Limb (tissue), 2 donors: ENCODE measurements around the gene ELMO3.

Experiments used
- DNase-seq, 2 donors: peaks; one replicate each; pipeline ENCODE4 v3.0.0-alpha.2; 2016; ENCODE audit errors: extremely low spot score in 2 of 2

The ELMO3 gene

DNA sequence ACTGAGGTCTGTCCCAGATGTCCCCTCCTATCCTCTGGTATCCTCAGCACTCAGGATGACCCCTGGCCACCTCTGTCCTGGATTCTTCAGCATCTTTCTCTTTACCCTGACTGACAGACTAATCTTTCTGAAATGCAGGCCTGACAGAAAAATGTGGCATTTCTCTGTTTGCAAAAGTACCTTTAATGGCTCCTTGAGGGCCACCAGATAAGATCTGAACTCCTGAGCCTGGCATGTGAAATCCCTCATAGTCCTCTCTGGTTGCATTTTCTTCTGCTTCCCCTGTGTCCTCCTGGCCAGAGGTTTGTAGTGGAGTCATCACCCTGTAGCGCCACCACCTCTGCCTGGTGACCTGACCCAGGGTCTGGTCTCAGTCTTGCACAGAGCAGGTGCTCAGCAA lies 2.0 kb upstream of the ELMO3 start:
- DNase-seq = no peak

DNA sequence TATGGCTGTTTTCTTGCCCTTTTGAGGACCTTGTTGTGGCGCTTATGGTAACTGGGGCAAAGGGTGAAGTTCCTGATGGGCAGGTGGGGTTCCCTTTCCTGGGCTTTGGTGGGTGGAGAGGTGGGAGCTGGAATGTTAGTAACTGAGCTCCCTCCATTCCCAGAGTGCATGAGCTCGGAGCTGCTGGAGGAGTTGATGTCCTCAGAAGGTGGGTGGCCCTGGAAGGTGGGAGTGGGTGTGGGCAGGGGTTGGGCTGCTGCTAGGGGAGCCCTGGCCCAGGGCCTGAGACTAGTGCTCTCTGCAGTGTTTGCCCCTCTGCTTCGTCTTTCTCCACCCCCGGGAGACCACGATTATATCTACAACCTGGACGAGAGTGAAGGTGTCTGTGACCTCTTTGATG lies 1.2 kb upstream of the ELMO3 start:
- DNase-seq = no peak

DNA sequence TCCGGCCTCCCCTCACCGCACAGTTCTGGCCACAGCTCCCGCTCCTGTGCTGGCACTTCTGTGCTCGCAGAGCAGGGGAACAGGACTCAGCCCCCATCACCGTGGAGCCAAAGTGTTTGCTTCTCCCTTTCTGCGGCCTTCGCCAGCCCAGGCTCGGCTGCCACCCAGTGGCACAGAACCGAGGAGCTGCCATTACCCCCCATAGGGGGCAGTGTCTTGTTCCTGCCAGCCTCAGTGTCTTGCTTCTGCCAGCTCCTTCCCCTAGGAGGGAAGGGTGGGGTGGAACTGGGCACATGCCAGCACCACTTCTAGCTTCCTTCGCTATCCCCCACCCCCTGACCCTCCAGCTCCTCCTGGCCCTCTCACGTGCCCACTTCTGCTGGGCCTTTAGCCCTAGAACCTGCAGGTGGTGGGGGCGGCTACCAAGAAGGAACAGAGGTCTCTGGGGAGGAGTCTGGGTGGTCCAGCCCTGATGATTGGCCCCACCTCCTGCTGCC lies 645 bp upstream of the ELMO3 start:
- no peak for DNase-seq

DNA sequence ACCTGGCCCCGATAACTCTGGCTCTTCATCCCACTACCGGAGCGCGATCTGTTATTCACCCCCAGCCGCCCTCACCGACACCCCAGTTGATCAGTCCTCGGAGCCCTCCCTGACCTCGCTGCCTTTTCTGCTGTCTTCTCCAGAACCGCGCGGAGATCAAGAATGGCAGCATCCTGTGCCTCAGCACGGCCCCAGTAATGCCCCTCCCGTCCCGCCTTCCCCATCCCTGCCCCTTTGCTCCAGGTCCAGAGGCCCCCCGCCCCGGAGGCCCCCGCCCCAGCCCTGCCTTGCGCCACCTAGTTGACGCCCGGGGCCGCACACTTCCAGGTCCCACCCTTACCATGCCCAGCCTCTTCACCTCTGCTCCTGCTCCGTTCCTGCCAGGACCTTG lies 872 bp downstream of the ELMO3 start:
- DNase-seq = no peak

DNA sequence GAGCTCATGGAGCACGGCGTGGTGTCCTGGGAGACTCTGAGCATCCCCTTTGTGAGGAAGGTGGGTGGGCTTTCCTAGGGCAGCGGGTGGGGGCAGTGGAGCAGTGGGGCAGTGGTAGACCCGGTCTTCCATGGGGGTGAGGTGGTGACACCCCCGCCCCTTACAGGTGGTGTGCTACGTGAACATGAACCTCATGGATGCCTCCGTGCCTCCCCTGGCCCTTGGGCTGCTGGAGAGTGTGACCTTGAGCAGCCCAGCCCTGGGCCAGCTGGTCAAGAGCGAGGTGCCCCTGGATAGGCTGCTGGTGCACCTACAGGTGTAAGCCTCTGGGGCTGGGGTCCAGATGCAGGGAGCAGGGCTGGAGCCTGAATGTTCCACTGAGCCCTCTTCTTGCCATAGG lies 1.6 kb downstream of the ELMO3 start:
- DNase-seq = no peak

DNA sequence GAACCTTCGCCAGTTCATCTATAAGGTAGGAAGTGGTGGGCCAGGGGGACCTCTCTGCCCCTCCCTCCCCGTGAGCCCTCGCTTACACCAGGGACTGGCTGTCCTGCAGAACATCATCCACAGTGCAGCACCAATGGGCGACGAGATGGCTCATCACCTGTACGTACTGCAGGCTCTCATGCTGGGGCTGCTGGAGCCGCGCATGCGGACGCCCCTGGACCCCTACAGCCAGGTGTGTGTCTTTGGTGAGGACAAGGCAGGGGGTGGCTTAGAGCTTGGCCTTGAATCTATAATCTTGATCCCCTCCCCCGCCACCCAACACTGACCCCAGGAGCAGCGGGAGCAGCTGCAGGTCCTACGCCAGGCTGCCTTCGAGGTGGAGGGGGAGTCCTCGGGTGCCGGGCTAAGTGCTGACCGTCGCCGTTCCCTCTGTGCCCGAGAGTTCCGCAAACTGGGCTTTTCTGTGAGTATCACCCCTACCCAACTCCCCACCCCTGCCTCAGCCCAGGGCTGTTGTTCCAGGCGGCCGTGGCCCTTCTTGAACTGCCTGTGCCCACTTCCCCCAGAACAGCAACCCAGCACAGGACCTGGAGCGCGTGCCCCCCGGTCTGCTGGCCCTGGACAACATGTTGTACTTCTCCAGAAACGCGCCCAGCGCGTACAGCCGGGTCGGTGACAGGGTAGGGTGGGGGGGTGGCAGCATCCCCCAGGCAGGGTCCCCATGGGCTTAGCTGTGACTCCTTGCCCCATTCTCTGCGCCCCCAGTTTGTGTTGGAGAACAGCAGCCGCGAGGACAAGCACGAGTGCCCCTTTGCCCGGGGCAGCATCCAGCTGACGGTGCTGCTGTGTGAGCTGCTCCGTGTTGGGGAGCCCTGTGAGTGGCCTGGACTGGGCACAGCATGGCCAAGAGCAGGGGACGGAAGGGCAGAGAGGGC lies 2.7 kb downstream of the ELMO3 start:
- DNase-seq = no peak

DNA sequence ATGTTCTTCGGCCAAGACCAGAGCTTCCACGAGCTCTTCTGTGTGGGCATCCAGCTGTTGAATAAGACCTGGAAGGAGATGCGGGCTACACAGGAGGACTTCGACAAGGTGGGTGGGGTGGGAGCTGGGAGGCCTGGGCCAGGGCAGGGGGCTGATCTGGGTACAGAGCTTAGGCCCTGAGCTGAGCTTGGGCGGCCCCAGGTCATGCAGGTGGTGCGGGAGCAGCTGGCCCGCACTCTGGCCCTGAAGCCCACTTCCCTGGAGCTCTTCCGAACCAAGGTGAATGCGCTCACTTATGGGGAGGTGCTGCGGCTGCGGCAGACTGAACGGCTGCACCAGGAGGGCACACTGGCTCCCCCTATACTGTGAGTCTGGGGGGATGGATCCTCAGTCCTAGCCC lies 3.5 kb downstream of the ELMO3 start:
- DNase-seq = no peak

DNA sequence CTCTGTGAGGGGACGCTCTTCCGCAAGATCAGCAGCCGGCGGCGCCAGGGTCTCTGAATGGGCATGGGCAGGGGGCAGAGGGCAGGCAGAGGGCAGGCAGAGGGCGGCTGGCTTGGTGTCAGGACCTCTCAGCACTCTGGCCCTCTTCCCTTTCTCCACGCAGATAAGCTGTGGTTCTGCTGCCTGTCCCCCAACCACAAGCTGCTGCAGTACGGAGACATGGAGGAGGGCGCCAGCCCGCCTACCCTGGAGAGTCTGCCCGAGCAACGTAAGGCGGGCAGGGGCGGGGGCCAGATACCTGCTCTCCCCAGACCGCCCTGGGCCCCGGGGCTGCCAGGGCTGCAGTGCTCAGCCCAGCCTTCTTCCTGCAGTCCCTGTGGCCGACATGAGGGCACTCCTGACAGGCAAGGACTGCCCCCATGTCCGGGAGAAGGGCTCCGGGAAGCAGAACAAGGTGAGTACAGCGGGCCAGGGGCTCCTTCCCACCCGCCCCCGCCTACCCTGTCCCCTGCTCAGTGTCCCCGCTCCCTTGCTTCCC lies 4.1 kb downstream of the ELMO3 start:
- DNase-seq = no peak

DNA sequence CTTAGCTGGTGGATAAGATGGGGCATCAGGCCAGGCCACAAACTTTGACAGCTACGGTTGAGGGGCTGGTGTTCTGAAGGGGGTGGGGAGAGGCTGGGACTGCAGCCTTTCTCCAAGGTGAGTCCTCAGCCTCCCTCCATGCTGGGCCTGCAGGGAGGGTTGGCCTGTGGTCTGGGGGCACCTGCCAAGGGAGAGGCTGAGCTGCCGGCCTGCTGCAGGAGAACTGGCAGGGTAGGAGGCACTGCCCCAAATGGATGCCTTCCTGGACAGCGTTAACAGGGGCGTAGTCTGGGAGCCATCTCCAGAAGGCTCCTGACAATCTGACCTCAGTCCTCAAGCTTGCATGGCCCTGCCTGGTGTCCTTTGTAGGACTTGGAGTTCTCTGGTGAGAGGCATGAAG lies 5.1 kb downstream of the ELMO3 start:
- no peak for DNase-seq

DNA sequence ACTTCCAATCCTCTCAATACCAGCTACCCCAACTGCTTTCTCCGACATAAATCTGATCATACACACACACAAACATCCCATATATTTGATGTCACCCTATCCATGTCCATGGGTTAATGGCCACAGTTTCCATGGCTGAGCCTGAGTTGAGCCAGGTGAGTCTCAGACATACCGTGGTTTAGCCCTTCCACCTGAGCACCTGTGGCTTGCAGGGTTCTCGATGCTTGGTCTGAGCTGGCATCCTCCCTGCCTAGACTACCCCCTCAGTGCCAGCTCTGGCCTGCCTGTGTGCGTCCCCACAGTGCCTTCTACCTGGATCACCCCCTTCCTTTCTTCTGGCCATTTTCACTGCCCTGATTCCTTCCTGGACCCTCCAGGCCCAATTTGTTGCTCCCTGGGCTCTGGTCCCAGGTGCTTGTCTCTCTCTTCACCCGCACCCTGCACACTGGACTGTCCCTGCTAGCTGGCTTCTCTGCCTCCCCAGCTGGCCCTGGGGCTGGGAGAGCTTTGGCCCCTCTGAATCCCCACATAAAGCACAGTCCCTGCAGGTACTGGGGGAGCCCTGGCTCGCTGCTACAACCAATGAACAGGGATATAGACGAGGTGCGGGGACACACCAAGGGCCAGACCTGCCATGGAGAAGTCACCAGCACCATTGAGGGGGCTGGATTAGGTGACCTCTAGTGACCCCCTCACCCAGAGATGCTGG lies 7.4 kb downstream of the ELMO3 start:
- no peak for DNase-seq

DNA sequence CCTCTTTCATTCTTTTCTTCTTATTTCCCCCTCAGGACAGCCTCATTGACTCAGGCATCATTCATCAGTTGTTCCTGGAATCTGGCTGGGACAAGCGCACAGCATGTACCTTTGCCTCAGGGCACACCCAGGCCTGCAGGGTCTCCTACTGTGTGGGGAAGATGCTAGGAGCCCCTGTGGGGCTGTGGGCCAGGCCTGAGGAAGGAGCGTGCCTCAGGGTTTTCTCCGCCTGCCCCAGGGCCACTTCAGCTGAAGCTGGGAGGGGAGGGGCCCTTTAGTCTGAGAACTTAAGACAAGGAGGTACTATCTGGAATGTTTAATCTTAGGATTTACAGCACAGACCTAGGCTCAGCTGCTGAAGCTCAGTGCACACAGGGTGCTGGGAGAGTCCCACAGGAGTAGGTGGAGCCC lies 7.9 kb downstream of the ELMO3 start:
- DNase-seq = no peak

DNA sequence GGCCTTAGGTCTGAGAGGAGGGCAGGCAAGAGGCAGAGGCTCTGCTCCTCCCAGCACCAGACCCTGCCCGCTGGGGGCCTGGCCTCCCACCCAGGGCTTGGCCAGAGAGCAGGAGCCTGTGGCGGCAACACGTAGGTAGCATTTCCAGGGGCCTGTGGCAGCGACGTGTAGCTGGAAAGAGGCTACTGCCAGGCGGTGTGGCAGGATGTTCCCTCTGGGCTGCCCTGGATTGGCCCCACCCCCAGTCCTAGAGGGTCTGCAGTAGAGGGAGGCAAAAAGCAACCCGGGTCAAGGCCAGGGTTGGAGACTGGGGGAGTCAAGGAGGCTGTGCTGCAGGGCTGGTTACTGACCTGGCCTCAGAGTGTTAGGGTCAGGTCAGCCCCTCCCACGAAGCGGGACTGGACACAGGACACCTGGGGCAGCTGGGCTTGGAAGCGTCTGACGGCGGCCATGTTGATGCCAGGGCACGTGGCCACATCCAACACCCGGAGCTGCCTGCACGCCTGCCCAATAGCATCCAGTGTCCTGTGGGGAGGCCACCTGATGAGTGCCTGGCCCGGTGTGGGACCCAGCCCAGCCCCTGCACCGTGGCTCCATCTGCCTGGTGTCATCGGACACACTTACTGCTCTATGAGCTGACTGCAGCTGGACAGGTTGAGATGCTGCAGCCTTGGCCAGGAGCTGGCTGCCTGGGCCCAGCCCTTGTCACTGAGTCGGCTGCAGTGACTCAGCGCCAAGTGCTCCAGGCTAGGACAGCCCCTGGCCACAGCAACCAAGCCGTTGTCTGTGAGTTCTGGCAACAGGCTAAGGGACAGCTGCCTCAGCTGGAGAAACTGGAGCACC lies 8.5 kb downstream of the ELMO3 start:
- no peak for DNase-seq

DNA sequence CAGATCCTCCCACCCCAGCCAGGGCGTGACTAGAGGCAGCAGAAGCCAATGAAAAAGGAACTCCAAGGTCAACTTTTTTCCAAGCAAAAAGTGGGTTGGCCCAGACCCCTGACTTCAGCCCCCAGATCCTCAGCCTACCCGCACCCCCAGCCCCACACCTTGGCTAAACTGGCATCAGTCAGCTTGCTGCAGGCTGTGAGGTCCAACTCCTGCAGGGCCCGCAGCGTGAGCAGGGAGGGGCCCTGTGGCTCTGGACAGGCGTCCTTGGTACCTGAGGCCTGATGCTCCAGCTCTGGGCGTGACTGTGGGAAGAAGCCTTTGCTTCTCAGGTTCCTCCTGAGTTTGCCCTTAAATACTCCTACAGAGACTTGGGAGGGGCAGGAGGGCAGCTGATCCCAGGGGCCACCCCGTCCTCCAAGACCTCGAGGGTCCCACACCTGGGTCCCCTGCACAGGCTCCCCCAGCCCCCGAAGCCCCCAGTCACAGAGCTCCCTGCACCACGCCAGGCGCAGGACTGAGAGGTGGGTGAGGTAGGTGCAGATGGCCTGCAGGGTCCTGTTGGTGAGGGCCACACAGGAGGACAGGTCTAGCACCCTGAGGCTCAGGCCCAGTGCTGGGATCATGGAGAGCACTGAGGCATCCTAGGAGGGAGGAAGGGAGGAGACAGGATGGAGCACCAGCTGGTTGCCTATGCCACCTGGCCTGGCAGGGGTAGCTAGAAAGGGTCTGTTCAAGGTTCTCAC lies 9.4 kb downstream of the ELMO3 start:
- DNase-seq = no peak

DNA sequence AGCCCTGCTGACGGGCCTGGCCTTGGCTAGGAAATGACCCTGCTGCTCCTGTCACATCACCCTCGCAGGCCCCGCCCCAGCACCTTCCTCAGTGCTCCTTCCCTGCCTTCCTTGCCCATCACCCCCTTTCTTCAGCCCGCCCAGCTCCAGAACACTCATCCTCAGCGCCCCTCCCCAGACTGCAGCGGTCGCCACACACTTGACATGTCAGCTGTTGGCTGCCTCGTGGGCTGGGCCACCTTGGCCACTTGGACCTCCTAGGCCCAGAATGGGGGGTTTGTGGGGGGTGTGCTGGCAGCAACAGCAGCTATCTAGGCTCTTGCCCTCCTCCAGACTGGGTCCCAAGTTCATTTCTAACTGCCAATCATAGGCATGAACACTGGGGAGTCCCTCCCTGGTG lies 10.6 kb downstream of the ELMO3 start:
- DNase-seq = no peak

DNA sequence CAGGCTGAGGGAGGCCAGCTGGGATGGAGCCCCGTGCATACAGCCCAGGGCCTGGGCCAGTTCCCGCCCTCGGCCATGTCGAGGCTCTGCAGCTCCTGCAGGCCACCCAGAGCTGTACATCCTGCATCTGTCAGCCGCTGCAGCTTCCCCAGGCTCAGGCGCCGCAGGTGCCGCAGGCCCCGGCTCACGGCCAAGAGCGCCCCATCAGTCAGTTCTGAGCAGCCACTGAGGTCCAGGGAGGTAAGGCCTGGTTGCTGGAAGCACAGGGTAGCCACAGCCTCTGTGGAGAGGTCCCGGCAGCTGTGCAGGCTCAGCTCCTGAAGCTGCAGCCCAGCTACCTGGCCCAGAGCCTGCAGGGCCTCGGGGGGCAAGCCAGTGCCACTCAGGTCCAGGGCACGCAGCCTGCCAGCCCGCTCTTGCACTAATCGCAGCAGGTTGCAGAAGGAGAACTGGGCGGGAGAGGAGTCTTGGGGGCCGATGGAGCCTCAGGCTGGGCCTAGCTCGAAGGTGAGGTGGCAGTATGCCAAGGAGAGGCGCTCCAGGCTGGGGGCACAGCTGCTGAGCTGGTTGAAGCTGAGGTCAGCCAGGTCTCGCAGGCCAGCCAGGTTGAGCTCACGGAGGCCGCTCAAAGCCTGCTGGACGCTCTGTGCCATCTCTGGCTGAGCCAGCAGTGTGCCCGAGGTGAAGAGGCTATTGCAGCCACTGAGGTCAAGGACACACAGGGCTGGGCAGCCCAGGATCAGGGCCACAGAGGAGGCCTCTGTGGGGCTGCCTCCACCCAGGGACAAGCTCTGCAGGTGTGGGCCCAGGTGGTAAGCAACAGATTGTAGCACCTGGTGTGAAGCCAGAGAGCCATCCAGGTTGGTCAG lies 11.4 kb downstream of the ELMO3 start:
- DNase-seq = no peak

DNA sequence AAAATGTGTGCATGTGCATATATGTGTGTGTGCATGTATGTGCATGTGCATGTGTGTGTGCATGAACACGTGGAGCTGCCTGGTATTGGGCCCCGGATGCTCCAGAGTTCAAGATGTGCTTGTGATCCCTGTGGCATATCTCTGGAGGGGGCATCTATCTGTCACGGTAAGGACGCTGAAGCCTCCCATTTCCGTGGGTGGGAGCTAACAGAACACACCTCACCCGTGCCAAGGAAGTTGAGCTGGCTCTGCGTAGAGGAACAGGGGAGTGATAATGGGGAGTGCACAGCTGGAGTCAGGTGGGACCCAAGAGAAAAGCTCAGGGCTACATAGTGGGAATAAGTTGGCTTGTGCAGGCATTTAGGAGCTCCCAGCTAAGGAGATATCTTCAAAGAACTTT lies 12.7 kb downstream of the ELMO3 start:
- DNase-seq = no peak

DNA sequence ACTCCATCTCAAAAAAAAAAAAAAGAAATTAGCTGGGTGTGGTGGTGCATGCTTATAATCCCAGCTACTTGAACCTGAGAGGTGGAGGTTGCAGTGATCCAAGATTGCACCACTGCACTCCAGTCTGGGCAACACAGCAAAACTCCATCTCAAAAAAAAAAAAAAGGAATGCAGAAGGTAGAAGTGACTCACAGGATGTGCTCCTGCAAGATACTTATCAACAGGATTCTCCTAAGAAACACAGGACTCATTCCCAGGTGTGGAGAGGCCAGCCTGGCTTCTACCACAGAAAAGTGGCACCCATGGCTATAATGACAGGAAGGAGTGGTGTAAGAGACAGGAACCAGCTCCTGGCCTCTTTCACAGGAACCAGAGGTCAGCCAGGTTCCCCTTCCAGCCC lies 13.8 kb downstream of the ELMO3 start:
- no peak for DNase-seq

DNA sequence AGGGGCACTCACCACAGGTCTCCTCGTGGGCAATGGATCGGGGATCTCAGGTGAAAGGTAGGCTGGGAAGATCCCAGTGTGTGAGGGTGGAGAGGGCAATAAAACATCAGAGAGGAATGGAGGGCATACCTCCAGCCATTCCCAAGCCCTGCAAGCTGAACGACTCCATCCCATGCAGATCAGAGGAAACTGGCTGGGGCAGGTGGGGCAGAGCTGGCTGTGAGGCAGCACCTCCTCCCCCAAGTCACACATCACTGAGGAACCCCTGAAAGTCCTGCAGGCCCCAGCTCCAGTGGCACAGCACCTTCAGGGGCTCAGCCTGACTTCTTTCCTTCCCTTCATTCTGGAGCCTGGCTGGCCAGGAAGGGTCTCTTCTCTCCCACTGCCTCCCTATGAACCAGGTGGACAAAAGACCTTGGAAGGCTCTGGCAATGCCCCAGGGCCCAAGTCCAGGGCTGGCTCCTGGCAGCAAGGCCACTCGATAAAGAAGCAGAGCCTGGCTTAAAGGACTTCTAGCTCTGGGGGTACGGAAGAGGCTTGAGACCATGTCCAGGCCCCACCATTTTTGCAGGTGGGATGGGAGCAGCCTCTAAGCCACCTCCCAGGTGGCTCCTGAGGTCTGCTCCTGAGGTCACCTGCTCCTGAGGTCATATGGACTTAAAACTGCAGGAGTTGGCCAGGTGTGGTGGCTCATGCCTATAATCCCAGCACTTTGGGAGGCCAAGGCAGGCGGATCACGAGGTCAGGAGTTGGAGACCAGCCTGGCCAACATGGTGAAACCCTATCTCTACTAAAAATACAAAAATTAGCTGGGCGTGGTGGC lies 14.5 kb downstream of the ELMO3 start:
- no peak for DNase-seq

DNA sequence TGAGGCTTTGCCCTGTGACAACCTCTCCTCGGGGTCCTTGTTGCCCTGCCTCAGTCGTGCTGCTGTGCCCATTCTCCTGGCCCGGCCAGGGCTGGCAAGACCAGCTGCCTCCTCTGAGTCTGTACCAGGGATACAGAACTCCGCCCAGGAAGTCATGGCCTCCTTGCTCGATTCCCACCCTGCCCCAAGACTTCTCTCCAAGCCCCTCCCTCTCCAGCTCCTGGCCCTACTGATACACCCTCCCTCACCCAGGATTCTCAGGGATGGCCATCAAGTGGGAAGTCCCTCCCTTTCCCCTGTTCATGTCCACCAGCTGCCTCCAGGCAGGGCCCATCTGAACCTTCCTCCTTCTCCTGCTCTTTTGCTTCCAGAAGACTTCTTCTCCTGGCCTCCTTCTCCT lies 16.8 kb downstream of the ELMO3 start:
- no peak for DNase-seq
